H54 (cell line): Measurements from ENCODE around the gene PTTG1IP2.

ENCODE experiments used
- DNase-seq: peaks from one replicate; pipeline ENCODE4 v3.0.0; 2011; ENCODE audit warnings: low spot score, mixed read lengths; ENCODE audit not compliant: insufficient read length
- FAIRE-seq: peaks from 3 replicates; lab custom pipeline; 2011; peaks lifted over from hg19 to GRCh38; lab: Jason Lieb, UNC
- POLR2A ChIP-seq: IDR thresholded peaks from 2 replicates; pipeline ENCODE4 v1.6.1; 2011; ENCODE audit warnings: low read depth, mild to moderate bottlenecking, low read length

Gene PTTG1IP2

DNA sequence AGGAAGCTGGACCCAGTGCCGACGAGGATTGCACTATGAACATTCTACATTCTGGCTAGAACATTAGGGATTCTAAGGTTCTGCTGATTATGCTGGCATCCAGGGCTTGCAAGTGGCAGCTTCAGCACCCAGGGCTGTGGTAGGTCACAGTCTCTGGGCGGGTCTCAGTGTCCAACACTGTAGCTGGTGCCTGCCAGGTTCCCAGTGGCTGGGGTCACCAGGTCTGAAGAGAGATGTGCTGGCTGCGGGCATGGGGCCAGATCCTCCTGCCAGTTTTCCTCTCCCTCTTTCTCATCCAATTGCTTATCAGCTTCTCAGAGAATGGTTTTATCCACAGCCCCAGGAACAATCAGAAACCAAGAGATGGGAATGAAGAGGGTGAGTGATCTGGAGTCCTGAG is at the start of gene PTTG1IP2:
Gene PTTG1IP2, plus strand, starts transcription at position 86 of the 400 bp plus-strand sequence. Its CDS starts 148 bp downstream, at position 234.
- DNase-seq: no peak
- TF ChIP-seq POLR2A: no peak

DNA sequence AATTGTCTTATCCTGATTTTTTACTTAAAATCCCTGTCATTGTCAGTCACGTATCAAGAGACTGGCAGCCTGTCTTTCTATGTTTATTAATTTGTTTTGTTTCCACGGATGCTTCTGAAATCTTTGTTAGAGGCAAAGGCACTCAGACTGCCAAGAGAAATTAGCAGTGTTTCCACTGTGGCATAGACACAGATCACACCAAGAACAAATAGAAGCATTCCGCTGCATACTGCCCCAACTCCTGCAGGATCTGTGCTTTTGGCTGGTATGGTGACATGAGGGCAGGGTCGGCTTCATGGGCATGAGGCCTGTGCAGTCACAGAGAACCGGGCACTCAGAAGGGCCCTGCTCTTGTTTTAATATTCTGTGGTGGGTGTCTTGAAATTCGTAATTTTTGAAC is 47.8 kb upstream of the PTTG1IP2 start:
- DNase-seq (no peak), FAIRE-seq (no peak)
- no peak for TF ChIP-seq POLR2A

More for the DNA sequence above, at the start of gene PTTG1IP2:
- no peak for FAIRE-seq

DNA sequence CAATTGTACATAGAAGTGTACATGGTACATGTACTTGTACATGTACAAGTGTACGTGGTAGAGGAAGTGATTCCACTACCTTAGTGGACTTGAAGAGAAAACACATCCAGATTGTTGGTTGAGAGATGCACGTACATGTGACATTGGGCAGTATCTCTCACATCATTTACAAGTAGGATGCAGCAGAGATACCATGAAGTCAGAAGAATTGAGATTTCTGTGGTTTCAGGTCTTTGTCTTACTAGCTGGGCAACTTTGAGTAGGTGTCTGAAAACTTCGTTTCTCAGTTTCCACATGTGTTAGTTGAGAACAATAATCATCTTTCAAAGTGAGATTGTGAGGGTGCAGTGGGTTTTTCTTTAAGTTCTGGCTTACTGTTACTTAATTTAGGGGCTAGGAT is 44.7 kb upstream of the PTTG1IP2 start:
- DNase-seq: no peak
- no peak for FAIRE-seq
- TF ChIP-seq POLR2A: no peak

DNA sequence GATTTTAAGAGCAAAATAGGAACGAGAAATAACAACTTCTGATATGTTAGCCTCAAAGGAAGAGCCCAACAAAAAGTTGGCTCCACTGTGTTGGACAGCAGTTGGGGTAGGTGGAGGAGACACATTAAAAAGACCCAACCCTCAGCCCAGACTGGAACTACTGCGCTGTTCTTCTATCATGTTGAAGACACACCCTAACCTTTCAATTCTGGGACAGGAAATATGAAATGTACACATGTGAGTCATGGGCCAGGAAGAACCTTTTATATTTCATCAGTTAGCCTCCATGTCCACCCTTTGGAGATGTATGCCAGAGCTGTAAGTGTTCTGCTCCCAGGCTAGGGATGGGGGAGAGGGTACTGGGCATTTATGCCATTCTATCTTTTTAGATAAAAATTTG is 44.1 kb upstream of the PTTG1IP2 start:
- FAIRE-seq (no peak), DNase-seq (no peak)
- TF ChIP-seq POLR2A: no peak

DNA sequence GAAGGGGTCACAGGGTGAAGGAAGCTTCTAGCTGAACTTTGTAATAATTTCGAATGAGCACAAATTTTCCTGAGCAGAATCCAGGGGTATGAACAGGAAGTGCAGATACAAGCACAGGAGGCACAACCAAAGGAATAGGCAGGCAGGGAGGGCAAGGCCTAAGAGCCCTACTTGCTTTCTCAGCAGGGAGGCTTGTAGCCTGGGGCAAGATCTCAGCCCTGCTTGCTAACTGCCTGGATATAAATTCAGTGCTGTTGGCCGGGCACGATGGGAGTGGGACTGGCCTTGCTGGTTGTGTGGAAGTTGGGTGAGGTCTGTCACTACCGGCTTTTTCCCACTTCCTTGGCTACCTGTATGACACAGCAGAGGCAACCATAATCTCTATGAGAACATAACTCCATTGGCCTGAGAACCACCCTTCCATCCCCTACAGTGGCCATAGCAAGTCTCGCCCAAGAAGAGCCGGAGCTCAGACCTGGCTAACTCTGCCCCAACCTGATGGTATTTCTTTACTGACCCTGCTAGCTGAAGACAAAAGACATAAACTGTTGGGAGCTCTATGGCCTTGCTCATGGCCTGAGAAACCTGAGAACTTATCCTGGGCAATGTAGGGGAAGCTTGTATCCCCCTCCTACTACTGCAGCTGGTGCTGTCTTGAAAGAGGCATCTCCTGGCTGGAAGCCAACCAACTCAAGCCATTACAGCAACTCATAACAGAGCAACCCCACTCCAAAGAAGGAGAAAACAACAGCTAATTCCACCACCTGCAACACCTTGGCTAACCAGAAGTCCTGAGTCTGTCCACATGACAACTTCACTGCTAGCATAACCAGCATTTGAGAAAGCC is 38.6 kb upstream of the PTTG1IP2 start:
- no peak for FAIRE-seq
- TF ChIP-seq POLR2A: no peak
- no peak for DNase-seq

DNA sequence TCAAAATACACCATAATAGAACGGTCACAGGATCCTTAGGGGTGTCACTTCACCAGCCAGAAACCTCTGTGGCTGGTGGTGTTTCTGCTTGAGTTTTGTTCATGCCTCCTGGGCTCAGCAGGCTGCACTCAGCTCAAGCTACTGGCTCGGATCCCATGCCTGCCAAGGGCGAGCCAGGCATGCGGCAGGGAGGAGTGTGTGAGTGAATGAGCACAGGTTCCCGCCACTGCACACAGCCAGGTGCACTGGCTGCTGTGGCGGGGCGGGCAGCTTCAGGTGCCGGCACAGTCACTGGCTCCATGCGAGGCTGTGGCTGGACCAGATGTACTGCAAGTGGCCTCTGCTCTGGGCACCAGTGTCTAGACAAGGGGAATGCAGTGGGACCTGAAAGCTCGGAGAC is 36.7 kb upstream of the PTTG1IP2 start:
- no peak for DNase-seq
- no peak for TF ChIP-seq POLR2A
- FAIRE-seq: no peak

DNA sequence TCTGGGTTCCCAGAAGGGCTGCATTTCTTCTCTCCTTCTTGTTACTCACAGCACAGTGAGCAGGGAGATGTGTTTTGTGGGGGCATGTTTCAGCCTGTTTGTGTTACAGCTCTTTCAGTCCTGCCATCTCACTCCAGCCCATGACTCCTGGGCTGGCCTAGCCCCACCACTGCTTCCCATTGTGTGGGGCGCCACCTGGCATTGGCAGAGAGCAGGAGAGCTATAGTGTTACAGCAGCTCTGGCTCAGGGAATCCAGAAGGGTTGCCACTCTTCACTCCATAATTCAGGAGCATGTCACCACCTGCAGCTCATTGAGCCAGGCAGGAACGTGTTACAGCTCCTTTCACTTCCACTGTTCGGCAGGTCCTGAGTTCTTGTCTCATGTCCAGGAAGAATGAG is 36.2 kb upstream of the PTTG1IP2 start:
- TF ChIP-seq POLR2A: no peak

DNA sequence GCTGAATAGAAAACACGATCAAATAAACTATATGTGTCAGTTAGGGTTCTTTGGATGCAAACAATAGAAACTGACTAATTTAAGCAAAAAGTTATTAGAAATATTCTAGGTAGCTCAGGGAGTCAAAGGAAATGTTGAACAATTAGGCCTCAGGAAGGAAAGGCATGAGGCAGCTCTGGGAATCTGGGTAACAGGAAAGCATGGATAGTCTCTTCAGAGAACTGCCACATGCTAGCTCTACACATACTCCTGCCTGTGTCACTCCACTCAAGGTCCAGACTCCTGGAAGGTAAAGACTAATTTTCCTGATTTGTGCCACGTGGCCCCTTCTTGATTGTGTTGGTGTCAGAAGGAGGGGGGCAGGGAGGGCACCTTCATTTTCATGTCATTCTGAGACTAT is 23.8 kb upstream of the PTTG1IP2 start:
- DNase-seq (no peak), FAIRE-seq (no peak)
- TF ChIP-seq POLR2A: no peak

More for the DNA sequence above, 36.2 kb upstream of the PTTG1IP2 start:
- DNase-seq (no peak), FAIRE-seq (no peak)

DNA sequence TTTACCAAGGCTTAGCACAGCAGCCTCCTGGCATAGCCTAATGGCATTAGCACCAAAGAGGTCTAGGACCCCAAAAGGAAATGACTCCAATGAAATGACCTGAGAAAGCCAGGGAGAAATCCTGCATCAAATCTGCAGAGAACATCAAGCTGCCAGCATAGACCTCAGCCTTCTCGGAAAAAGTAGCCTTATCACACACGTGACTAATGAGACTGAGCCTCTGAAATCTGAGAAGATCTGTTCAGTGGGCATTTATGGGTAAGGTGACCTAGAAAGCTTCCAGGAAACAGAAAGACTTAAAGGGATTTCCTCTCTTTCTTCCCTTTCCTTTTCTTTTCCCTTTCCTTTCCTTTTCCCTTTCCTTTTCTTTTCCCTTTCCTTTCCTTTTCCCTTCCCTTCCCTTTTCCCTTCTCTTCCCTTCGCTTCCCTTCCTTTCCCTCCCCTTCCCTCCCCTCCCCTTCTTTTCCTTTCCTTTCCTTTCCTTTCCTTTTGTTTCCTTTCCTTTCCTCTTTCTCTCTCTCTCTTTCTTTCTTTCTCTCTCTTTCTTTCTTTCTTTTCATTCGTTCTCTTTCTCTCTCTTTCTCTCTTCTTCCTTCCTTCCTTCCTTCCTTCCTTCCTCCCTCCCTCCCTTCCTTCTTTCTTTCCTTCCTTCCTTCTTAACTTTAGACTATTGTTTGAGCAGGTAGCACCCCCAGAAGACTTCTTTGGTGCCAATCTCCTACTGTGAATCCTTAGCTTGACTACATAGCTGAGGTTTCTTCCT is 23.1 kb upstream of the PTTG1IP2 start:
- no peak for TF ChIP-seq POLR2A
- FAIRE-seq (no peak), DNase-seq (no peak)

DNA sequence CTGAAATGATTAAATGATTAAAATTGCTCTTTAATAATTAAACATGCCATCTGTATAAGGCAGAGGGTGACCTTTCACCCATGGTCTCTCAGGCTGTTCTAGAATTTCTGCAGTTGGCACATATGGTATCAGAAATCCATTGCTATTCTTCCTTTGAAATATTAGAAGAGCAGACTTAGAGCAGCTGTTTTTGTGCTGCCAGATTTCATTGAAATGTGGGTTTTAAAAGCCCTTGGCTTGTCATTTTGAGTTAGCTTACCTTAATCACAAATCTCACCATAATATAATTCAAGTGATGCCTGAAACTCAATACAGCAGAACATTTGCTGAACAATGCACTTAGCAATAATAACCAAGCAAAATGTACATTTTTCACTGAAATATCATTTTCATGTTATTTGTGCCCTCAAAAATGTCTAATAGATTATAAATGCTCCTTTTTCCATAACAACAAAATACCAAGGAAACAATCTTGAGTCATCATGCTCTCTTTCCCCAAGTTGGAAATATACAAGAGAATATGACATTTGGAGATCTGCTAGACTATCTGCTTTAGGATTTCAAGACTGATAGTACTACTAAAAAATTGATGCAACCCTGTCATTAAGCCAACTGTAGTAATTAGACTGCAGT is 16.1 kb upstream of the PTTG1IP2 start:
- FAIRE-seq: no peak
- DNase-seq: no peak

DNA sequence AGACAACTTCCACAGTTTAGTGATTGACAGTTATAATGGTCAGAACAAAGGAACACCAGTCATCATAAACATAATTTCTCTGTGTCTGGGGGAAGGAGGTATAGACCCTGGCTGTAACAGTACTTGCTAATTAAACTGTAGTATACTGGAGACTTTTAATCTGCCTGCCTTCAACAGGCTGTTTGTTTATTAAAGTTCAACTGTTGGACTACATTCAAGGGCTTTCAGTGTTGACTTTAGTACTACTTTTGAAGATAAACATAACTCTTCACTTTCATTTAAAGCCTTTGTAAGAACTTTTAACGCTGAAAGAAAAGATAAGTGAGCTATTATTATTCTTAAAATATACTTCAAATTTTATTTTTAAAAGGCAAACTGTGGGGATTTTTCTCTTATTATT is 15.5 kb upstream of the PTTG1IP2 start:
- TF ChIP-seq POLR2A: no peak
- DNase-seq (no peak), FAIRE-seq (no peak)

More for the DNA sequence above, 16.1 kb upstream of the PTTG1IP2 start:
- no peak for TF ChIP-seq POLR2A

DNA sequence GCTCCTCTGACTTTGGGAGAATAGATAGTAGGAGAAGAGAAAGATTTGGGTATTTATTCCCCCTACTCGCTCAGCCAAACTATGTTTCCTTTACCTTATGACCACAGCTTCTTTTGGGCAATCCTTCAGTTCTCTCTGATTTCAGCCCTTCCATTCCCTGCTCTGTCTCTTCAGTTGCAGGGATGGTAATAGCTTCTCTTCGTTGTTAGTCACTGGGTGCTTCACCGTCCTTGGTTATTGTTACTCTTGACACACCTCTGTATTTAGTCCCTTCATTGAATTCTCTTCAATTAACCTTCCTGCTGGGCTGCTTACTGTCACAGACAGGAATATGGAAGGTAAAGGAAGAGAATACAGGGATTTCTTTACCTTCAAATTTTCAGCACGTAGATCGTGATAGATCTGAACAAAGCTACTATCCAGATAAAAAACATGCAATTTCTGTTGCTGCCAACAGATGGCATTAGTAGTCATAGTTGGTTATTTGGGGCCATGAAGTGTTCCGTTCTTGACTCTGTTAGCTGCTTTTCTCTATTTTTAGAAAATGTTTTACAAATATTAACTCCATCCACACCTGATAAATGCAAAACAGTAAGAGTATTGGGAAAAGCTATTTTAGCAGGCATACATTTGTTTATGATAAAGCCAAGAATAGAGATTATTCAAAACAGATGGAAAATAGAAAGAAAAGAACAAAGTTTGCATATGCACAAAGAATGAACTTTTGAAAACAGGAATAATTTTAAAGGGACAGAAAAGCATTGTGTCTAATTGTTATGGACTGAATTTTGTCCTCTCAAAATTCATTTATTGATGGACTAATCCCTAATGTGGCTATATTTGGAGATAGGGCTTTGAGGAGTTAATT is 14.0 kb upstream of the PTTG1IP2 start:
- FAIRE-seq (peak; percentile 84), DNase-seq (peak; percentile 6)
- TF ChIP-seq POLR2A: no peak

DNA sequence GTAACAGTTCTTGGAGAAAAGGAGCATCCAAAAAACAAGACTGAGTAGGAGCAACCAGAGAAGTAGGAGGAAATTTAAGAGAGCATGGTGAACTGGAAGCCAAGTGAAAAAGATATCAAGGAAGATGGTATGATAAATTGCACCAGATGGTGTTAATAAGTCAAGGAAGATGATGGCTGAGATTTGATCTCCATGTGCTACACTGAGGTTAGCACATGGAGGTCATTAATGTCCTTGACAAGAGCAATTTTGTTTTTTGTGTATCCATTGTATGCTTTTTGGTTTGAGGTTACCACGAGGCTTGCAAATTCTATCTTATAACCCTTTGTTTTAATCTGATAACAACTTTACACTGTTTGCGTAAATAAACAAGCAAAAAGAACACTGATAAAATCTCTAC is 11.3 kb upstream of the PTTG1IP2 start:
- TF ChIP-seq POLR2A: no peak
- DNase-seq: no peak
- FAIRE-seq: no peak
